ENCODE data around the gene PKD2. TPM values are rescaled to one million over a fixed set of nuclear protein-coding genes. Genes with fewer than 3 reads are reported as not detected.

The PKD2 gene
- total RNA-seq, 1 experiment from 2014 or later = 21.4 TPM

GRCh38 chr4:88062311-88062710 lies 54.9 kb downstream of the PKD2 start:
- Mint-ChIP-seq H3K27me3 (ENCODE audit: low read depth) (no peaks in the 10 kb centered on the region), H3K4me1 (no peaks in the 10 kb centered on the region), H3K4me3 (no peak overlapping the region), H3K27ac (no peak overlapping the region), H3K9me3 (no peaks in the 10 kb centered on the region), H3K36me3 (peaks cover 61% of the 10 kb centered on the region)
- DNase-seq (ENCODE audit: low spot score) (no peak), ATAC-seq (no peak)
- POLR2A ChIA-PET = no interaction called here
- TF ChIP-seq USF1 (CRISPR knock-in tag; IDR thresholded peaks at IDR 0.05) = no peak
- no peak for TF ChIP-seq JUN (CRISPR knock-in tag; IDR thresholded peaks at IDR 0.05)
- TF ChIP-seq CREM (CRISPR knock-in tag; IDR thresholded peaks at IDR 0.05) = no peak
- TF ChIP-seq, protein P1, sequence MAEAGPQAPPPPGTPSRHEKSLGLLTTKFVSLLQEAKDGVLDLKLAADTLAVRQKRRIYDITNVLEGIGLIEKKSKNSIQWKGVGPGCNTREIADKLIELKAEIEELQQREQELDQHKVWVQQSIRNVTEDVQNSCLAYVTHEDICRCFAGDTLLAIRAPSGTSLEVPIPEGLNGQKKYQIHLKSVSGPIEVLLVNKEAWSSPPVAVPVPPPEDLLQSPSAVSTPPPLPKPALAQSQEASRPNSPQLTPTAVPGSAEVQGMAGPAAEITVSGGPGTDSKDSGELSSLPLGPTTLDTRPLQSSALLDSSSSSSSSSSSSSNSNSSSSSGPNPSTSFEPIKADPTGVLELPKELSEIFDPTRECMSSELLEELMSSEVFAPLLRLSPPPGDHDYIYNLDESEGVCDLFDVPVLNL (CRISPR knock-in tag; IDR thresholded peaks at IDR 0.05; ENCODE audit: borderline replicate concordance, low read depth) = no peak
- no peak for TF ChIP-seq ZNF121 (CRISPR knock-in tag; IDR thresholded peaks at IDR 0.05)
- no peak for TF ChIP-seq AFF4 (CRISPR knock-in tag; IDR thresholded peaks at IDR 0.05; ENCODE audit: borderline replicate concordance)
- no peak for TF ChIP-seq ATF6 (CRISPR knock-in tag; IDR thresholded peaks at IDR 0.05)
- no peak for TF ChIP-seq CREB1 (CRISPR knock-in tag; IDR thresholded peaks at IDR 0.05)
- TF ChIP-seq IRF1 (CRISPR knock-in tag; IDR thresholded peaks at IDR 0.05) = no peak
- TF ChIP-seq ZNF423 (CRISPR knock-in tag; IDR thresholded peaks at IDR 0.05) = no peak
- no peak for TF ChIP-seq NR1H2 (CRISPR knock-in tag; IDR thresholded peaks at IDR 0.05)
- no peak for TF ChIP-seq ERG (CRISPR knock-in tag; IDR thresholded peaks at IDR 0.05)
- CTCF ChIA-PET = interaction anchor here (0.8 kb wide), 1 partner anchor 51 kb away, joined by 3 read pairs; no protein-coding TSS in a partner anchor

DNA sequence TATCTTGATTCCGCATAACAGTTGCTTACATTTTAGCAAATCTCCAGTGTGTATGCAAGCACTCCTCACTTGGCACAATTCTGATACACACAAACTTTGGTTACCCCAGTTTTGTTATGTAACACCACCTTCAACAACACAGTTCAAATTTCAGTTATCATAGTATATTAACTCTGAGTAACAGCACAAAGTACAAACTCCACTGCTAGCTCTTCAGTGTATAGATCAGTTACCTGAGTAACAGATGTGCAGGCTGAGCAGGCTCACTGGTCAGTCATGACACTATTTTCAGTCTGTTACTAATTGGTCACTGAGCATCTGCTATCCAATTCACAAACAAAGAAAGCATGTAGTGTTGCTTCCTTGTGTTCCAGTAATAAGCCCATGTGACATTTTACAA lies 55.4 kb downstream of the PKD2 start:
- no peak overlapping the region for H3K27ac Mint-ChIP-seq
- POLR2A ChIA-PET = no interaction called here
- peaks cover 63% of the 10 kb centered on the region for H3K36me3 Mint-ChIP-seq

More for the DNA sequence above, 55.4 kb downstream of the PKD2 start:
- no peak for DNase-seq (ENCODE audit: low spot score)
- CTCF ChIA-PET = interaction anchor here (0.7 to 1.1 kb wide), 3 partner anchors 8 to 137 kb away, joined by 3 to 4 read pairs (median 3); no protein-coding TSS in a partner anchor
- H3K9me3 Mint-ChIP-seq = no peaks in the 10 kb centered on the region
- no peak for ATAC-seq
- no peak for TF ChIP-seq NFYB (CRISPR knock-in tag; conservative IDR thresholded peaks at IDR 0.05; ENCODE audit: low read depth)
- no peaks in the 10 kb centered on the region for H3K4me1 Mint-ChIP-seq
- no peak overlapping the region for H3K4me3 Mint-ChIP-seq
- H3K27me3 Mint-ChIP-seq (ENCODE audit: low read depth) = no peaks in the 10 kb centered on the region
